ES-I3 (cell line): ENCODE data around the gene ZC3H13.

ENCODE experiments used
- H3K36me3 ChIP-seq: 2 replicates; pipeline ENCODE4 v1.6.1; 2013; ENCODE audit warnings: mild to moderate bottlenecking, low read length, control low read depth, moderate library complexity; ENCODE audit not compliant: insufficient read depth
- H3K4me1 ChIP-seq: 2 replicates; pipeline ENCODE4 v1.6.1; 2013; ENCODE audit warnings: mild to moderate bottlenecking, control low read depth, low read length; ENCODE audit not compliant: insufficient read depth
- H3K9ac ChIP-seq: 2 replicates; pipeline ENCODE4 v1.6.1; 2013; ENCODE audit warnings: low read depth, mild to moderate bottlenecking, low read length, moderate library complexity
- H3K9me3 ChIP-seq: 2 replicates; pipeline ENCODE4 v1.6.1; 2013; ENCODE audit warnings: mild to moderate bottlenecking, low read length, moderate library complexity; ENCODE audit not compliant: control insufficient read depth, insufficient read depth

ZC3H13 gene

GRCh38 chr13:46050771-46051170, 1.8 kb downstream of the ZC3H13 start:
- no peaks in the 10 kb centered on the region for H3K4me1 ChIP-seq
- H3K36me3 ChIP-seq: no peaks in the 10 kb centered on the region
- H3K9me3 ChIP-seq: no peaks in the 10 kb centered on the region
- H3K9ac ChIP-seq: no peak overlapping the region

DNA sequence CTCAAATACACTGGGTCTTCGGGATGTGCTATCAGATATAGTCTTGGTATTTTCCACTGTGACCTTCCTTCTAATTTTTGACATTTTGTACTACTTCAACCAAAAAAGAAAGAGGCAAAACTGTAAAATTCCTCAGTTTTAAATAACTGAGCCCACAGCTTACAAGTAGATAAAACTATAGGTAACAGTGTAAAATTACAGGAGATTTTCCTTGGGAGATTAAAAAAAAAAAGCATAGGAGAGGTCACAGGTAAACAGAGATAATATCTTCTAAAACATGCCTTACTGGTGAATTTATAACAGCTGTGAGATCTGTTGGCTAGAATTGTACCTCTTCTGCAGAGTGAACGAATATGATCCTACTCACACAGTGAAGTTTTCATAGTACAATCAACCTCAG, 7.1 kb downstream of the ZC3H13 start:
- Histone ChIP-seq H3K36me3 (no peaks in the 10 kb centered on the region), H3K9ac (no peak overlapping the region), H3K4me1 (no peaks in the 10 kb centered on the region)

DNA sequence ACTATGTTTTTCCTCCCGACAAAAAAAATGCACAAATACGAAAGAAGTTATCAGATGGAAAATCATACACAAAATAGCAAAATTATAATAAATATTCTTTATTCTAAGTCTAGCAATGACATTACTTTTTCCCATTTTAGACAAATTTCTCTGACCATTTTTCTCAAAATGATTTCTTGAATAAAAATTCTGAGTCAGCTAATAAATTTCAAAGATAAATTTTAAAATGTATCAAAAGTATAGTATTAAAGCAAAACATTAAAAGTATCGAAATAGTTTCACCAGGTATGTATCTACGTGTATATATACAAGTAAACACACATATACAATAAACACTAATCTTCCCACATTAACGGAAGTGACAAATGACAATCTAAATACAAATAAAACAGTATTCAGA, 8.9 kb downstream of the ZC3H13 start:
- no peak overlapping the region for H3K9ac ChIP-seq
- H3K9me3 ChIP-seq: no peaks in the 10 kb centered on the region
- no peaks in the 10 kb centered on the region for H3K36me3 ChIP-seq
- no peaks in the 10 kb centered on the region for H3K4me1 ChIP-seq

More for the DNA sequence above, 7.1 kb downstream of the ZC3H13 start:
- no peaks in the 10 kb centered on the region for H3K9me3 ChIP-seq

DNA sequence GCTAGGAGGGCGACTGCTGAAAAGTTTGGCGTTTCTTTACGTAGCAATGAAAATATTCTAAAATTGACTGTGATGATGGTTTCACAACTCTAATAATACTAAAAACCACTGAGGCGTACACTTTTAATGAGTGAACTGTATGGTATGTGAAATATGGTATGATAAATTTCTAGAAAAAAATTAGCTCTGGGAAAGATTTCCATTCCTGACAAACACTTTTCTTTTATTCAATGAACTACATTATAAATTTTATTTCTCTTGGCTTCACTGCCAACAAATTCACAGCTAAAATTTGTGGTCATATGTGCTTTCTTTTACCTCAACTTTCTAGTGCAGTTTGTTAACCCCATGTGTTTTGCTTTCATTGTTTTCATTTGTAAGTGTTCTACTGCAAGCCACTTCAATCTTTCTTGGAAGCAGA, 11.1 kb downstream of the ZC3H13 start:
- H3K9ac ChIP-seq: no peak overlapping the region
- no peaks in the 10 kb centered on the region for H3K36me3 ChIP-seq
- H3K9me3 ChIP-seq: no peaks in the 10 kb centered on the region
- H3K4me1 ChIP-seq: no peaks in the 10 kb centered on the region

GRCh38 chr13:46040763-46041162, 11.8 kb downstream of the ZC3H13 start:
- H3K9ac ChIP-seq: no peak overlapping the region
- no peaks in the 10 kb centered on the region for H3K36me3 ChIP-seq
- H3K4me1 ChIP-seq: no peaks in the 10 kb centered on the region
- H3K9me3 ChIP-seq: no peaks in the 10 kb centered on the region

- H3K9ac ChIP-seq: no peak overlapping the region
- H3K4me1 ChIP-seq: no peaks in the 10 kb centered on the region
- H3K36me3 ChIP-seq: no peaks in the 10 kb centered on the region
- no peaks in the 10 kb centered on the region for H3K9me3 ChIP-seq
Observed at GRCh38 chr13:46039411-46040182, 12.9 kb downstream of the ZC3H13 start.

GRCh38 chr13:46038296-46038695, 14.2 kb downstream of the ZC3H13 start:
- Histone ChIP-seq H3K9me3 (no peaks in the 10 kb centered on the region), H3K36me3 (no peaks in the 10 kb centered on the region), H3K4me1 (no peaks in the 10 kb centered on the region), H3K9ac (no peak overlapping the region)

DNA sequence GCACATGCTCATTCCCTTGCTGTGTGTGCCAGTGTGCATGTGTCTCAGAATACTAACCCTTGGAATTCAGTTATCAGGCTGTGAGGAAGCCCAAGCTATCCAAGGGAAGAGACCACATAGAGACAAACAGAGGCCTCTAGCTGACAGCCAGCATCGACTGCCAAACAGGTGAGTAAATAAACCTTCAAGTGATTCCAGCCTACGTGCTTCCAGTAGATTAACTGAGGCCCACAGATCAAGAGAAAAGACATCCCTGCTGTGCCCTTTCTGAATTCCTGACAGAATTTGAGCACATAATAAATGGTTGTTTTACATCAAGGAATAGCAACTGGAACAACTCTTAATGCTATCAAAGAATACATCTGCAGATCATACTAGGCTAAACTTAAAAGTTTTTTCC, 17.5 kb downstream of the ZC3H13 start:
- Histone ChIP-seq H3K4me1 (no peaks in the 10 kb centered on the region), H3K36me3 (no peaks in the 10 kb centered on the region), H3K9me3 (no peaks in the 10 kb centered on the region), H3K9ac (no peak overlapping the region)

- H3K4me1 ChIP-seq: no peaks in the 10 kb centered on the region
- no peaks in the 10 kb centered on the region for H3K36me3 ChIP-seq
- H3K9ac ChIP-seq: no peak overlapping the region
- H3K9me3 ChIP-seq: no peaks in the 10 kb centered on the region
Observed at GRCh38 chr13:46032341-46032740, 20.2 kb downstream of the ZC3H13 start.

DNA sequence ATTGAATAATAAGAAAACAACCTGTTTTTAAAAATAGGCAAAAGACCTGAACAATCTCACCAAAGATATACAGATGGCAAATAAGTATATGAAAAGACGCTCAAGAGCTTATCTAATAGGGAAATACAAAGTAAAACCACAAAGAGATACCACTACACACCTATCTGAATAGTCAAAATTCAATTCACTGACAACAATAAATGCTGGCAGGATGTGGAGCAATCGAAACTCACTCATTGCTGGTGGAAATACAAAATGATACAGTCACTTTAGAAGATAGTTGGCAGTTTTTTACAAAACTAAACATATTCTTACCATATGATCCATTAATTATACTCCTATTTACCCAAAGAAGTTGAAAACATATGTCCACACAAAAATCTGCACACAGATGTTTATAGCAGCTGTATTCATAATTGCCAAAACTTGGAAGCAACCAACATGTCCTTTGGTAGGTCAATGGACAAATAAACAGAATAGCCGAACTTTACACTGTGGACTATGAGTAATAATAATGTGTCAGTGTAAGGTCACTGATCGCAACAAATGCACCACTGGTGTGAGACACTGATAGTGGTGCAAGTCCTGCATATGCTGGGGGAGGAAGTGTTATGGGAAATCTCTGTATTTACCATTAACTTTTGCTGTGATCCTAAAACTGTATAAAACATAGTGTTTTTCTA, 20.8 kb downstream of the ZC3H13 start:
- H3K36me3 ChIP-seq: no peaks in the 10 kb centered on the region
- H3K9ac ChIP-seq: no peak overlapping the region
- H3K9me3 ChIP-seq: no peaks in the 10 kb centered on the region
- no peaks in the 10 kb centered on the region for H3K4me1 ChIP-seq

GRCh38 chr13:46025157-46025556, 27.4 kb downstream of the ZC3H13 start:
- H3K9ac ChIP-seq: no peak overlapping the region
- no peaks in the 10 kb centered on the region for H3K4me1 ChIP-seq
- H3K36me3 ChIP-seq: no peaks in the 10 kb centered on the region

GRCh38 chr13:46022481-46022880, 30.1 kb downstream of the ZC3H13 start:
- Histone ChIP-seq H3K36me3 (no peaks in the 10 kb centered on the region; the same call in 1 of the 2 replicates), H3K9me3 (no peaks in the 10 kb centered on the region), H3K9ac (no peak overlapping the region), H3K4me1 (no peaks in the 10 kb centered on the region)

More at GRCh38 chr13:46025157-46025556, 27.4 kb downstream of the ZC3H13 start:
- no peaks in the 10 kb centered on the region for H3K9me3 ChIP-seq

GRCh38 chr13:46016216-46016615, 36.3 kb downstream of the ZC3H13 start:
- H3K4me1 ChIP-seq: no peaks in the 10 kb centered on the region
- no peaks in the 10 kb centered on the region for H3K9me3 ChIP-seq
- no peak overlapping the region for H3K9ac ChIP-seq
- H3K36me3 ChIP-seq: peaks cover 3% of the 10 kb centered on the region; the same call in 1 of the 2 replicates

GRCh38 chr13:46015366-46015765, 37.2 kb downstream of the ZC3H13 start:
- no peaks in the 10 kb centered on the region for H3K4me1 ChIP-seq
- H3K36me3 ChIP-seq: peaks cover 3% of the 10 kb centered on the region; the same call in 1 of the 2 replicates
- H3K9me3 ChIP-seq: no peaks in the 10 kb centered on the region
- H3K9ac ChIP-seq: no peak overlapping the region

DNA sequence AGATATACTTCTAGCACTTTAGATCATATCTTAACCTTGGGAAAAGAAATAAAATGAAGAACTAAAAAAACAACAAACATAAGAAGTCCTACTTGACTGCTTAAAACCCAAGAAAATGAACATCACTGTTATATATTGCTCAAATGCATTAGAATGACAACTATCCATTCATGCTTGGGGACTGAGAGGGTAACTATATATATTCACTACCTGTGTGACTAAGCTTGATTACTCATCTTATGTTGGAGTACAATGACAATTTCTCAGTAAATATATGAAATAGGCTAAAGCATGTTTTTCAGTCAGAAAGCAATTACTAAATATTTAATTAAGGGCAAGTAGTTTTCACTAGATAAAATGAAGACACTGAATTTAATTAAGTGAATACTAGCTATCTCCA, 40.1 kb downstream of the ZC3H13 start:
- Histone ChIP-seq H3K9me3 (no peaks in the 10 kb centered on the region), H3K36me3 (peaks cover 3% of the 10 kb centered on the region; the same call in 1 of the 2 replicates), H3K9ac (no peak overlapping the region), H3K4me1 (no peaks in the 10 kb centered on the region)
